T-helper 9 cell (primary cell): Measurements from ENCODE around the gene TMEM106C.
A peak's percentile ranks its signal among the peaks of the same experiment; 100 is the strongest.

Experiments
- DNase-seq: peaks from one replicate; pipeline ENCODE4 v3.0.0-alpha.2; 2020

Gene TMEM106C

GRCh38 chr12:47980779-47981495, 17.5 kb downstream of the TMEM106C start:
- no peak for DNase-seq

DNA sequence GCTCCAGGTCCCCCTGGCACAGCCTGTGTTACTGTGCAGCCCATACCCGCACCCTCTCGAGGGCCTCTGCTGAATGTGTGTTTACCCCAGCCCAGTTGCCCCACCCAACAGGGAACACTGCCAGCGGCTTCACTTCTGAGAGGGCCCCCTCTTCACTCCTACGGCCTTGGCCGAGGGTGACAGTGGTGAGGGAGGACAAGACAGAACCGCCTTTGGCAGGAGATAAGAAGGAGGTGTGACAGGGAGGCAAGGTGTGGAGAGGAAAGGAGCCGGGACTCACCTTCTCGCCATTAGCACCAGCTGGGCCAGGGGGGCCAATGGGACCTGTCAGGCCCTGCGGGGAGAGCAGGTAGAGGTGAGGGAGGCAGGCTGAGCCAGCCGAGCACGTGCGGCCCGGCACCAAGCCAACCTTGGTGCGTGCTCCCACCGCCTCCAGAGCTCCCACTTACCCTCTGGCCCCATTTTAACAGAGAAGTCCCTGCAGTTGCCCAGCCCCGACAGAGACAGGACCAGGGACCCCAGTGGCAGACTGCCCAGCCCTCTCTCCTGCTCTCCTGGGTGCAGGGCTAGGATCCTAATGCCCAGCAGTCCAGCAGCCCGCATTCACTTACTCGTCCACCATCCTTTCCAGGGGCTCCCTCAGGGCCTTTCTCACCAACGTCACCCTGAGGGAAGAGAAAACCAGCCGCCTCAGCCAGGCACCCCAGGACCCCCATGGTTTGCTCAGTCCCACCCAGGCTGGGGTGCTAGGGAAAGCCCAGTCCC, 18.3 kb downstream of the TMEM106C start:
- no peak for DNase-seq

GRCh38 chr12:47982311-47982710, 18.9 kb downstream of the TMEM106C start:
- no peak for DNase-seq

DNA sequence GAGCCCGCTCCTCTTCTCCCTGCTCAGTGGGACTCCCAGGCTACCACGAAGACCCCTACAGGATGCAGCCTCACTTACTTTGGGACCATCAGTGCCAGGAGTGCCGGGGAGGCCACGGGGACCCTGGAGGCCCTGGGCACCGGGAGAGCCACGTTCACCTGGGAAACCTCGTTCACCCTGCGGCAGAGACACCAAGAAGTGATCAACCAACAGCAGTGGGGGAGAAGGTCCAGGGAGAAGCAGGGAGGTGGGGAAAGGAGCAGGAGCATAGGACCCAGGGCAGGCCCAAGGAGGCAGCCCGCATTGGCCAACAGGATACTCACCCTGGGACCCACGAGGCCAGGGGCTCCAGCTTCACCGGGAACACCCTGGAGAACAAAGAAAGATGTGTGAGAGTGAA, 19.4 kb downstream of the TMEM106C start:
- DNase-seq = no peak

GRCh38 chr12:47983541-47984115, 20.2 kb downstream of the TMEM106C start:
- no peak for DNase-seq

DNA sequence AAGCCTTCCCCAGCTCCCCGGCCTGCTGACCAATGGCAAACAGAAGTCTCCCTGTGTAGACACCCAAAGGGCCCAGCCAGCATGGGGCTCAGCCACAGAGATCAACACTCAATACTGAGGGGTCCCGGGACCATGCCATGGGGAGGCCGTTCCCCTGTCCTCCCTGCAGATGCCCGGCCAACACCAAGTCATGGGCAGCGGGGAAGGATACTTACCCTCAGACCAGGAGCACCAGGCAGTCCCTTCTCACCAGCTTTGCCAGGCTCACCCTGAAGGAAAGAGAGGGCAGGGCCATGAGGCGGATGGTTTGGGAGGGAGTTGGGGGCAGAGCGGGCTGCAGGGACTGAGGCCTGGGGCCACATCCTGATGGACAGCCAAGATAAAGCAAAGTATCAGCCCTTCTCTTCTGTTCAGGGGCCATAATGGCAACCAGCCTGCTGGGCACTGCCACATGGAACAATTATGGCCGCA, 21.0 kb downstream of the TMEM106C start:
- no peak for DNase-seq

DNA sequence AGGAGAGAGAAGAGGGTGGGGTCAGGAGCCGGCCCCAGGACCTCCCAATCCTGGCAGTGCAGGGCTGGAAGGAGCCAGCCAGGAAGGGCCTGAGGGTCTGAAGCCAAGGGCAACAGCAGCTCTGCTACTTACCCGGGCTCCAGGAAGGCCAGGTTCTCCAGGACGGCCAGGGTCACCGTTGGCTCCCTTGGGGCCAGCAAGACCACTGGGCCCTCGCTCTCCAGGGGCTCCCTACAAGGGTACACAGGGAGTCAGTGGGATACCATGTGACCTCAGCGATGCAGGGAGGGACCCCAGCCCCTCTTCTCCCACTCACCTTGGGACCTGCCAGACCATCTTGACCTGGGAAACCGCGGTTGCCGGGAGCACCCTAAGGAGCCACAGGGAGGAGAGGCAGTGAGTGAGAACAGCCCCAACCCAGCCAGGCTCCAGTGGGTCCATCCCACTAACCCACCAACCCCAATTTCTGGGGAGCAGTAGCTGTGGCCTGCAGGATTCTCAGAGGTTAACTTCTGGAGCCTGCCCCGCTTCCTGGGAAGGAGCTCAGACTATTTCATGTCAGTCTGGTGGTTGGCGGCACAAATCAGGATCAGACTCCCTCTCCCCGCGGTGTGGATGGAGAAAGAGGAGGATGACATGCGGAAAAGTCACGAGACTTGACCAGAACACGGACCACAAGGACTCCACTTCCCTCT, 22.3 kb downstream of the TMEM106C start:
- DNase-seq = no peak

- no peak for DNase-seq
Observed at GRCh38 chr12:47986291-47986660, 22.9 kb downstream of the TMEM106C start.

DNA sequence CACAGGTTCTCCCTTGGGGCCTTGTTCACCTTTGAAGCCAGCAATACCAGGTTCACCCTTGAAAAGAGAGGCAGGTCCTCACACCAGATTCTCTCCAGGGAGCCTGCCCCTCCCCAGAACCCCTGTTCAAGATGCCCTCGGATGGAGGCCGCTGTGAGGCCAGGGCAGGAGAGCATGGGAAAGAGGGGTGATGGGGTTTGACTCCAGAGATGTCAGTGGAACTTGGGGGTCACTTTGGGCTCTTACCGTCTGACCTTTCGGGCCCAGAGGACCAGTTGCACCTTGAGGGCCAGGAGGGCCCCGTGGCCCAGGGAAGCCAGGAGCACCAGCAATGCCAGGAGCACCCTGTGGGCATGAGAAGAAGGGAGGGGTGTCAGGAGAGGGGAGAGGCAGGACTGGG, 23.4 kb downstream of the TMEM106C start:
- DNase-seq = no peak

GRCh38 chr12:47987411-47988072, 24.1 kb downstream of the TMEM106C start:
- no peak for DNase-seq

DNA sequence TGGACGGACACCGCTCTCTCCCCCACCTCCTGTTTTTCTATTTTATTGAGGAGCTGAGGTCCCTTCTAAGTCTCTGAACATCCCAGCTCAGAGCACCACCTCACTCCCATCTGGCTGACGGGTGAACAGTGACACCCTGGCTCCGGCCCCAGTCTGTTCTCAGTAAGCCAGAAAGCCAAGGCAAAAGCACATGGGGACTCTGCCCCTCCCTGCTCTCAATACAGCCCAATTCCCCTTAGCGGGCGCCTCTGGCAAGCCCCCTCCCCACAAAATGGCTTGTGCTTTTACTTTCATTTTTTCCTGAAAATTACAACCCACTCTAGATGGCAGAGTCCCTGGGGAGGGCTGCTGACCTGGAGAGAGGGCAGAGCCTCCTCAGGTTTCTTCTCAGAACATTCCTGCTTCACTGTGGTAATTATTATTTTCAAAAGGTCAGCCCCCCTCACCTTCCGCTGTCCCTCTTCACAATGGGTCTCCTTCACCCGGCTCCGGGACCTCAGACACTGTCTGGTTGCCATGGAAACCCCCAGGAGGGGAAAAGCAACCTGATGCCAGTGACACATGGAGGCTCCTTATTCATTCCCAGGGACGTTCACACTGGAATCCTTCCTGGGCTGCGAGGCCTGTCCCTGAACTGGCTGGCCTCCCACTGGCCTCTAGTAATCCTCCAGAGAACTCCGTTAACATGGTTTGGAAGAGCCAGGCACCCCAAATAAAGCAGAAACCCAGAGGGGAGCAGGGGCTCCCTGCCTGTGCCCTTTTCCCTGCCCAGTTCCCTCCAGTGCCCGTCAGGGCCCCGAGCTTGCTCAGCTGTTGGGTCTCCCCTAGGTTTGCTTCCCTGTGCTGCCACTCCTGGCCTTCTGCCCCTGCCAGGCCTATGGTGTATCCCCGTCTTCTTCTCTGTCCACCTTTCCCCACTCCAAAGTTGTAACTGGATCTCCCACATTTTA, 25.0 kb downstream of the TMEM106C start:
- no peak for DNase-seq

- no peak for DNase-seq
Observed at GRCh38 chr12:47989023-47989417, 25.6 kb downstream of the TMEM106C start.

DNA sequence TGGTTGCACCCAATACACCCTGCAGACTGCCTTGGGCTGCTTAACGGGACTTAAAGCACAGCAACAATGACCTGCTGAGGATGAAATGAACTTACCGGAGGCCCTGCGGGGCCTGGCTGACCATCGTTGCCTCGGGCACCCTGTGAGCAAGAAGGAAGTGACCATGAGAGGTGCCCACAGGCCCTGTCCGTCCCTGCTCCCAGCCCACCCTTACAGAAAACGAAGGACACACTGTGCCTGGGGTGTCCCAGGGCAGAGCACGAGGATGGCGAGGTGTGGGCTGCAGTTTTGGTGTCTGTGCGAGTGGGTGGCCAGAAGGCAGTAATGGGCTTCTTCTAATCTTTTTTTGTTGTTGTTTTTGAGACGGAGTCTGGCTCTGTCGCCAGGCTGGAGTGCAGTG, 26.3 kb downstream of the TMEM106C start:
- no peak for DNase-seq

GRCh38 chr12:47990351-47991105, 27.1 kb downstream of the TMEM106C start:
- peak; percentile 19 for DNase-seq

DNA sequence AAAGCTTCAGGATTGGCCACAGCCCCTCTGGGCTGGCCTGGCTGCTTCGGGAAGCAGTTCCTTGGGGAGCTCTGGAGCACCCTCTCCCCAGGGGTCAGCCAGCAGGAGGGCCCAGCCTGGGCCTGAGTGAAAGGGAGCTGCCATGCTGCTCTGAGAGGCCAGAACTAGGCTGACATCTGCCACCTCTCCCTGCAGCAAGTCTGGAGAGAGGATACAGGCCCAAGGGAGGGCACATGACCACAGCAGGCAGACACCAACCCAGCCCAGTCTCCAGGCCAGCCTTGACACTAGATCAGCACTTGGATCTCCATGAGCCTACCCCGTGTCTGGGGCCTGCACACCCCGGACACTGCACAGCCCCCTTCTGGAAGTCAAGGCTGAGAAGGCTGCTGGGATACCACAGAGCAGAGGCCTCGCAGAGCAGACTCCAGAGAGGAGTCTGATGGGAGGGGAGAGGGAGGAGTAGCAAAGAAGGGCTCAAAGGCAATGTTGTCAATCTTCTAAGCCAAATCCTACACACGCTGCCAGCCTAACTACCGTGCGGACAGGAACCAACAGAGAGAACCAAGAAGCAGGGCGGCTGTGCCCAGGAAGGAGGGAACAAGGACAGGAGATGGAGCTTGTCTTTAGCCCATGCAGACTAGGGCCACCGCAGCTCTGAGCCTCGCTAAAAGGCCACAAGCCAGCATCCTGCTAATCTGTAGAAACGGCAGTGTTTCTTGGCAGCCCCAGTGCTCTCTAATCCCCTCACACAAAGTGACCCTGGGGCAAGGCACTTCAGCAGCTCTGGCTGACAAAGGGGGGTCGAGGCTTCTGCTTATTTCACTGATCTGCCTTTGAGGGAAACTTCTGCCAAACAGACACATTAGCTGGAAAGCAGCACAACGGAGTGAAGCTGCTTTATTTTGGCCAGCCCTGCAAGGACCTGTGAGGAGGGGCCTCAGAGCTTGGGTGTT, 28.0 kb downstream of the TMEM106C start:
- no peak for DNase-seq

- no peak for DNase-seq
Observed at GRCh38 chr12:47992776-47993175, 29.4 kb downstream of the TMEM106C start.

GRCh38 chr12:47993491-47993890, 30.1 kb downstream of the TMEM106C start:
- no peak for DNase-seq

GRCh38 chr12:47995981-47996401, 32.6 kb downstream of the TMEM106C start:
- DNase-seq = no peak

GRCh38 chr12:47997321-47997720, 33.9 kb downstream of the TMEM106C start:
- DNase-seq = no peak

- no peak for DNase-seq
Observed at GRCh38 chr12:47999816-48000215, 36.4 kb downstream of the TMEM106C start.
